ENCODE data around the gene EPN2. TPM values are rescaled to one million over a fixed set of nuclear protein-coding genes. Genes with fewer than 3 reads are reported as not detected.
A peak's percentile ranks its signal among the peaks of the same experiment; 100 is the strongest.

Gene EPN2
- total RNA-seq, 4 donors from 2014 or later, result 23.9 to 35.1 (median 34.1) TPM

- Histone ChIP-seq H3K36me3 (peaks cover 0 to 3% (median 0%) of the 10 kb centered on the region in 3 donors), H3K27ac (no peak overlapping the region), H3K9me3 (no peaks in the 10 kb centered on the region), H3K27me3 (no peaks in the 10 kb centered on the region), H3K4me1 (peaks cover 0 to 14% (median 5%) of the 10 kb centered on the region in 4 donors), H3K4me3 (no peak overlapping the region)
- no peak for DNase-seq
- TF ChIP-seq CTCF (IDR thresholded peaks at IDR 0.05) (no peak), POLR2A (IDR thresholded peaks at IDR 0.05) (no peak)
These were observed 51.3 kb downstream of the EPN2 start for GRCh38 chr17:19288453-19288852.

GRCh38 chr17:19290066-19290705, 53.0 kb downstream of the EPN2 start:
- H3K4me3 ChIP-seq, result no peak overlapping the region
- no peak for DNase-seq
- no peak overlapping the region for H3K27ac ChIP-seq
- H3K9me3 ChIP-seq, result no peaks in the 10 kb centered on the region
- H3K4me1 ChIP-seq, result no peaks in the 10 kb centered on the region
- TF ChIP-seq CTCF (IDR thresholded peaks at IDR 0.05), result no peak
- TF ChIP-seq POLR2A (IDR thresholded peaks at IDR 0.05), result no peak
- no peaks in the 10 kb centered on the region for H3K36me3 ChIP-seq
- H3K27me3 ChIP-seq, result no peaks in the 10 kb centered on the region

- TF ChIP-seq CTCF (IDR thresholded peaks at IDR 0.05) (no peak), POLR2A (IDR thresholded peaks at IDR 0.05) (no peak)
- H3K4me3 ChIP-seq, result no peak overlapping the region
- H3K27me3 ChIP-seq, result no peaks in the 10 kb centered on the region
- H3K4me1 ChIP-seq, result no peaks in the 10 kb centered on the region
- H3K27ac ChIP-seq, result peak overlapping the region in 1 of 4 donors; percentile 5
- no peaks in the 10 kb centered on the region for H3K9me3 ChIP-seq
- H3K36me3 ChIP-seq, result no peaks in the 10 kb centered on the region
- DNase-seq, result no peak
These were observed 54.6 kb downstream of the EPN2 start for GRCh38 chr17:19291646-19292376.

- TF ChIP-seq POLR2A (IDR thresholded peaks at IDR 0.05) (no peak), CTCF (IDR thresholded peaks at IDR 0.05) (no peak)
- H3K36me3 ChIP-seq, result no peaks in the 10 kb centered on the region
- DNase-seq, result no peak
- H3K4me1 ChIP-seq, result no peaks in the 10 kb centered on the region
- H3K9me3 ChIP-seq, result no peaks in the 10 kb centered on the region
- H3K27ac ChIP-seq, result no peak overlapping the region
- no peak overlapping the region for H3K4me3 ChIP-seq
- H3K27me3 ChIP-seq, result no peaks in the 10 kb centered on the region
These were observed 55.2 kb downstream of the EPN2 start for GRCh38 chr17:19292377-19292711.

GRCh38 chr17:19294443-19294842, 57.3 kb downstream of the EPN2 start:
- TF ChIP-seq POLR2A (IDR thresholded peaks at IDR 0.05), result no peak
- TF ChIP-seq CTCF (IDR thresholded peaks at IDR 0.05), result no peak
- DNase-seq, result no peak
- Histone ChIP-seq H3K36me3 (no peaks in the 10 kb centered on the region), H3K27ac (no peak overlapping the region), H3K4me3 (no peak overlapping the region), H3K9me3 (no peaks in the 10 kb centered on the region), H3K4me1 (no peaks in the 10 kb centered on the region), H3K27me3 (no peaks in the 10 kb centered on the region)
